Panc1 (cell line): ENCODE results near the gene NCS1. TPM values are rescaled to one million over a fixed set of nuclear protein-coding genes. Genes with fewer than 3 reads are reported as not detected.

ENCODE experiments used
- ATAC-seq: fragments of 200-7000 bp; cut with Tn5 transposase; 2 replicates; pipeline ENCODE4 v1.9.1; 2020; ENCODE audit warnings: mild to moderate bottlenecking, moderate library complexity
- BruUV-seq: library from RNA; stranded (reverse); fragments of 400-500 nt; replicated peaks from 2 replicates; lab custom pipeline; 2021; lab: Mats Ljungman, UMichigan
- CTCF ChIA-PET: fragments of 300-600 bp; sonication (Branson Sonifier 250); formaldehyde crosslinking; loops from one replicate; lab custom pipeline; 2022; ENCODE audit warnings: antibody characterized with exemption; lab: Charles Lee
- POLR2A ChIA-PET: fragments of 300-600 bp; sonication (Branson Sonifier 250); formaldehyde crosslinking; loops from one replicate; lab custom pipeline; 2022; ENCODE audit warnings: antibody characterized with exemption; lab: Charles Lee
- DNase-seq: peaks from one replicate; pipeline ENCODE4 v3.0.0-alpha.2; 2010; ENCODE audit warnings: low read depth, low spot score
- H3K27ac ChIP-seq: 2 replicates; pipeline ENCODE4 v1.5.1; 2011; ENCODE audit warnings: mild to moderate bottlenecking, low read length, inconsistent platforms
- H3K27me3 ChIP-seq: fragments of 200-500 bp; sonication (Bioruptor generic); 2 replicates; pipeline ENCODE4 v1.6.0; 2014; ENCODE audit warnings: low read length, inconsistent platforms; ENCODE audit not compliant: control insufficient read depth, insufficient read depth
- H3K36me3 ChIP-seq: fragments of 200-500 bp; sonication (Bioruptor generic); 2 replicates; pipeline ENCODE4 v1.5.1; 2014; ENCODE audit warnings: inconsistent platforms, mild to moderate bottlenecking, low read length, moderate library complexity; ENCODE audit not compliant: control insufficient read depth, insufficient read depth
- H3K4me1 ChIP-seq: 2 replicates; pipeline ENCODE4 v1.5.1; 2011; ENCODE audit warnings: inconsistent platforms, mild to moderate bottlenecking, low read length, moderate library complexity; ENCODE audit not compliant: control insufficient read depth, insufficient read depth
- H3K4me3 ChIP-seq, 2 experiments: 2 replicates each; pipeline ENCODE4 v1.5.1; 2011 to 2012; ENCODE audit warnings: low read depth in 2 of 2, low read length in 2 of 2, mild to moderate bottlenecking in 2 of 2, inconsistent platforms in 1 of 2, moderate library complexity in 1 of 2
- H3K9me3 ChIP-seq: fragments of 200-500 bp; sonication (Bioruptor generic); 2 replicates; pipeline ENCODE4 v1.5.1; 2014; ENCODE audit warnings: low read depth, mild to moderate bottlenecking, inconsistent platforms, low read length, moderate library complexity; ENCODE audit not compliant: control insufficient read depth, insufficient read depth
- CTCF ChIP-seq: fragments of 450-650 bp; IDR thresholded peaks from 2 replicates; pipeline ENCODE4 v1.5.1; 2017; ENCODE audit warnings: mild to moderate bottlenecking
- POLR2AphosphoS5 ChIP-seq: IDR thresholded peaks from 2 replicates; pipeline ENCODE4 v1.6.1; 2012; ENCODE audit warnings: mild to moderate bottlenecking, low read depth, low read length, moderate library complexity
- REST ChIP-seq, 2 experiments: IDR thresholded peaks; 2 replicates each; pipeline ENCODE4 v1.6.1; 2011 to 2012; ENCODE audit warnings: low read depth in 2 of 2, control low read depth in 1 of 2, low read length in 1 of 2, mild to moderate bottlenecking in 1 of 2, moderate library complexity in 1 of 2; ENCODE audit not compliant: insufficient read depth in 1 of 2
- SIN3A ChIP-seq: IDR thresholded peaks from 2 replicates; pipeline ENCODE4 v1.6.1; 2012; ENCODE audit warnings: low read depth, mild to moderate bottlenecking, low read length, moderate library complexity, borderline replicate concordance; ENCODE audit not compliant: insufficient read depth
- TCF7L2 ChIP-seq: IDR thresholded peaks from 2 replicates; pipeline ENCODE4 v1.6.1; 2011; ENCODE audit warnings: mild to moderate bottlenecking, low read depth, low read length, inconsistent platforms
- in situ Hi-C: cut with HindIII; loops from 2 replicates; pipeline ENCODE4 v1.10.0; 2016; ENCODE audit warnings: low sequenced_read_pairs, low pct_unique_long_range_greater_than_20kb
- intact Hi-C: fragments of 100-400 bp; cut with micrococcal nuclease; formaldehyde crosslinking; loops from one replicate; pipeline ENCODE4 v1.10.0; 2022; ENCODE audit not compliant: unreplicated experiment
- total RNA-seq: library from RNA; stranded (reverse); gene quantifications from one replicate; pipeline ENCODE4 v1.2.1, GENCODE V29; 2021; ENCODE audit not compliant: unreplicated experiment

The NCS1 gene
- total RNA-seq, 1 experiment from 2014 or later: 31.6 TPM

- Histone ChIP-seq H3K9me3 (no peaks in the 10 kb centered on the region), H3K27me3 (no peaks in the 10 kb centered on the region), H3K27ac (no peak overlapping the region), H3K36me3 (no peaks in the 10 kb centered on the region), H3K4me3 (no peak overlapping the region), H3K4me1 (no peaks in the 10 kb centered on the region)
- ChIA-PET POLR2A (interaction anchor here (0.6 kb wide), 1 partner anchor 126 kb away, joined by 3 read pairs; no protein-coding TSS in a partner anchor), CTCF (no interaction called here)
- ATAC-seq (no peak), DNase-seq (no peak)
- BruUV-seq: no TSS peak
- intact Hi-C loops: no loop called here
- in situ Hi-C loops: no loop called here
- no peak for TF ChIP-seq CTCF
- no peak for TF ChIP-seq SIN3A
- no peak for TF ChIP-seq REST (IDR thresholded peaks at IDR 0.05; ENCODE audit: insufficient read depth in 1 of 2, low read depth in 2 of 2, low read length in 1 of 2)
- TF ChIP-seq TCF7L2: no peak
- TF ChIP-seq POLR2AphosphoS5: no peak
Measured at GRCh38 chr9:130147910-130148309, 24.3 kb upstream of the NCS1 start.

GRCh38 chr9:130149031-130149430 lies 23.2 kb upstream of the NCS1 start:
- BruUV-seq: no TSS peak
- H3K36me3 ChIP-seq: no peaks in the 10 kb centered on the region
- H3K4me3 ChIP-seq: no peak overlapping the region
- DNase-seq: no peak
- H3K4me1 ChIP-seq: no peaks in the 10 kb centered on the region
- no peak overlapping the region for H3K27ac ChIP-seq
- H3K27me3 ChIP-seq: no peaks in the 10 kb centered on the region
- no peak for ATAC-seq
- TF ChIP-seq TCF7L2 (no peak), POLR2AphosphoS5 (no peak), REST (IDR thresholded peaks at IDR 0.05; ENCODE audit: insufficient read depth in 1 of 2, low read depth in 2 of 2, low read length in 1 of 2) (no peak), SIN3A (no peak), CTCF (no peak)
- POLR2A ChIA-PET: no interaction called here
- CTCF ChIA-PET: no interaction called here
- intact Hi-C loops: no loop called here
- no peaks in the 10 kb centered on the region for H3K9me3 ChIP-seq
- in situ Hi-C loops: no loop called here
